Measurements from ENCODE around the gene MAP2K7.

DNA sequence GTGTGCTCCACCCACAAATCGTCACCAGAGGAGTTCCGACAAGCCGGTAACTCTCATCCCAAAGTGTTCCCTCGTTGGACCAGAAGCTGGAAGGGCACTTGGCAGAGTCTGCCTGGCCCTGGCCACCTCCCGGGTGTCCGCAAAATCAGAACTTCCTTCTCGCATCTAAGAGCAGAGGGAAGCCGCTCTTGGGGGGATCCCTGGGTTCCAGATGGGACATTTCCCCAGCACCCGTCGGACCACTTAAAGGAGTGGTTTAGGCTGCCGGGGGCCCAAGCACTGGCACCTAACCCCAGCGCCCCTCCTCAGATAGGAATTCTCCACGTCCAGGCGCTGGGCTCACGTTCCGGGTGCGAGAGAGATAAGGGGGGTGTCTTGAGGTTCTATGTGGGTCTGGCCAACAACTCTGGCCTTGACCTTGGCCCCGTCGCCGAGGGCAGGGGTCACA, 857 bp upstream of the MAP2K7 start:
- TF ChIP-seq, protein P1, sequence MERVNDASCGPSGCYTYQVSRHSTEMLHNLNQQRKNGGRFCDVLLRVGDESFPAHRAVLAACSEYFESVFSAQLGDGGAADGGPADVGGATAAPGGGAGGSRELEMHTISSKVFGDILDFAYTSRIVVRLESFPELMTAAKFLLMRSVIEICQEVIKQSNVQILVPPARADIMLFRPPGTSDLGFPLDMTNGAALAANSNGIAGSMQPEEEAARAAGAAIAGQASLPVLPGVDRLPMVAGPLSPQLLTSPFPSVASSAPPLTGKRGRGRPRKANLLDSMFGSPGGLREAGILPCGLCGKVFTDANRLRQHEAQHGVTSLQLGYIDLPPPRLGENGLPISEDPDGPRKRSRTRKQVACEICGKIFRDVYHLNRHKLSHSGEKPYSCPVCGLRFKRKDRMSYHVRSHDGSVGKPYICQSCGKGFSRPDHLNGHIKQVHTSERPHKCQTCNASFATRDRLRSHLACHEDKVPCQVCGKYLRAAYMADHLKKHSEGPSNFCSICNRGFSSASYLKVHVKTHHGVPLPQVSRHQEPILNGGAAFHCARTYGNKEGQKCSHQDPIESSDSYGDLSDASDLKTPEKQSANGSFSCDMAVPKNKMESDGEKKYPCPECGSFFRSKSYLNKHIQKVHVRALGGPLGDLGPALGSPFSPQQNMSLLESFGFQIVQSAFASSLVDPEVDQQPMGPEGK (CRISPR knock-in tag; IDR thresholded peaks at IDR 0.05; ENCODE audit: borderline replicate concordance) = no peak
- TF ChIP-seq GLIS3 (CRISPR knock-in tag; IDR thresholded peaks at IDR 0.05) = no peak
